Measurements from ENCODE around the gene RALGAPA2. TPM values are rescaled to one million over a fixed set of nuclear protein-coding genes. Genes with fewer than 3 reads are reported as not detected.

Gene RALGAPA2
- total RNA-seq, 2 experiments from 2014 or later, result 13.6 to 13.7 TPM

- no peak overlapping the region for H3K27ac Mint-ChIP-seq
Observed at GRCh38 chr20:20608641-20609040, 103.8 kb downstream of the RALGAPA2 start.

GRCh38 chr20:20608041-20608440 lies 104.4 kb downstream of the RALGAPA2 start:
- H3K36me3 Mint-ChIP-seq (ENCODE audit: low read depth), result peaks cover 14% of the 10 kb centered on the region
- H3K9me3 Mint-ChIP-seq, result no peaks in the 10 kb centered on the region
- H3K27me3 Mint-ChIP-seq (ENCODE audit: low read depth), result no peaks in the 10 kb centered on the region
- H3K4me3 Mint-ChIP-seq, result no peak overlapping the region
- H3K4me1 Mint-ChIP-seq (ENCODE audit: low read depth), result no peaks in the 10 kb centered on the region
- CTCF ChIA-PET, result no interaction called here
- H3K27ac Mint-ChIP-seq, result no peak overlapping the region
- intact Hi-C loops (cut with micrococcal nuclease), result no loop called here
- no peak for DNase-seq

More at GRCh38 chr20:20608641-20609040, 103.8 kb downstream of the RALGAPA2 start:
- no peak overlapping the region for H3K4me3 Mint-ChIP-seq
- CTCF ChIA-PET, result interaction anchor here (0.6 to 1.9 kb wide), 2 partner anchors 15 to 113 kb away, joined by 5 read pairs; no protein-coding TSS in a partner anchor
- DNase-seq, result no peak
- H3K27me3 Mint-ChIP-seq (ENCODE audit: low read depth), result no peaks in the 10 kb centered on the region
- H3K36me3 Mint-ChIP-seq (ENCODE audit: low read depth), result peaks cover 15% of the 10 kb centered on the region
- H3K9me3 Mint-ChIP-seq, result no peaks in the 10 kb centered on the region
- H3K4me1 Mint-ChIP-seq (ENCODE audit: low read depth), result no peaks in the 10 kb centered on the region
- intact Hi-C loops (cut with micrococcal nuclease), result no loop called here

GRCh38 chr20:20606881-20607280 lies 105.6 kb downstream of the RALGAPA2 start:
- Mint-ChIP-seq H3K27ac (no peak overlapping the region), H3K36me3 (ENCODE audit: low read depth) (peaks cover 16% of the 10 kb centered on the region), H3K9me3 (no peaks in the 10 kb centered on the region), H3K27me3 (ENCODE audit: low read depth) (no peaks in the 10 kb centered on the region), H3K4me3 (no peak overlapping the region), H3K4me1 (ENCODE audit: low read depth) (no peaks in the 10 kb centered on the region)
- CTCF ChIA-PET, result no interaction called here
- no peak for DNase-seq
- intact Hi-C loops (cut with micrococcal nuclease), result no loop called here

- peaks cover 16% of the 10 kb centered on the region for H3K36me3 Mint-ChIP-seq (ENCODE audit: low read depth)
- peak overlapping the region; percentile 12 for H3K27ac Mint-ChIP-seq
- H3K4me1 Mint-ChIP-seq (ENCODE audit: low read depth), result no peaks in the 10 kb centered on the region
- intact Hi-C loops (cut with micrococcal nuclease), result no loop called here
- H3K9me3 Mint-ChIP-seq, result no peaks in the 10 kb centered on the region
- H3K27me3 Mint-ChIP-seq (ENCODE audit: low read depth), result no peaks in the 10 kb centered on the region
- H3K4me3 Mint-ChIP-seq, result no peak overlapping the region
- DNase-seq, result no peak
- CTCF ChIA-PET, result interaction anchor here (1.0 kb wide), 1 partner anchor 10 kb away, joined by 3 read pairs; no protein-coding TSS in a partner anchor
Observed at GRCh38 chr20:20606050-20606449, 106.4 kb downstream of the RALGAPA2 start.

- no peaks in the 10 kb centered on the region for H3K4me1 Mint-ChIP-seq (ENCODE audit: low read depth)
- H3K27me3 Mint-ChIP-seq (ENCODE audit: low read depth), result no peaks in the 10 kb centered on the region
- DNase-seq, result no peak
- H3K27ac Mint-ChIP-seq, result no peak overlapping the region
- H3K4me3 Mint-ChIP-seq, result no peak overlapping the region
- CTCF ChIA-PET, result no interaction called here
- H3K9me3 Mint-ChIP-seq, result no peaks in the 10 kb centered on the region
- intact Hi-C loops (cut with micrococcal nuclease), result no loop called here
- peaks cover 17% of the 10 kb centered on the region for H3K36me3 Mint-ChIP-seq (ENCODE audit: low read depth)
Observed at GRCh38 chr20:20604907-20605306, 107.5 kb downstream of the RALGAPA2 start.

- Mint-ChIP-seq H3K27me3 (ENCODE audit: low read depth) (no peaks in the 10 kb centered on the region), H3K9me3 (no peaks in the 10 kb centered on the region)
- CTCF ChIA-PET, result no interaction called here
Observed at GRCh38 chr20:20604357-20604756, 108.1 kb downstream of the RALGAPA2 start.

GRCh38 chr20:20603339-20603990 lies 109.0 kb downstream of the RALGAPA2 start:
- Mint-ChIP-seq H3K36me3 (ENCODE audit: low read depth) (peaks cover 19% of the 10 kb centered on the region), H3K27ac (no peak overlapping the region), H3K9me3 (no peaks in the 10 kb centered on the region), H3K4me3 (no peak overlapping the region), H3K4me1 (ENCODE audit: low read depth) (no peaks in the 10 kb centered on the region), H3K27me3 (ENCODE audit: low read depth) (no peaks in the 10 kb centered on the region)
- intact Hi-C loops (cut with micrococcal nuclease), result no loop called here
- no peak for DNase-seq
- CTCF ChIA-PET, result interaction anchor here (0.7 to 1.3 kb wide), 2 partner anchors 10 to 42 kb away, joined by 3 to 5 read pairs; no protein-coding TSS in a partner anchor

More at GRCh38 chr20:20604357-20604756, 108.1 kb downstream of the RALGAPA2 start:
- no peak for DNase-seq
- H3K4me1 Mint-ChIP-seq (ENCODE audit: low read depth), result no peaks in the 10 kb centered on the region
- H3K4me3 Mint-ChIP-seq, result no peak overlapping the region
- peaks cover 17% of the 10 kb centered on the region for H3K36me3 Mint-ChIP-seq (ENCODE audit: low read depth)
- intact Hi-C loops (cut with micrococcal nuclease), result no loop called here
- H3K27ac Mint-ChIP-seq, result no peak overlapping the region

- H3K27ac Mint-ChIP-seq, result no peak overlapping the region
- no peaks in the 10 kb centered on the region for H3K4me1 Mint-ChIP-seq (ENCODE audit: low read depth)
- peaks cover 10% of the 10 kb centered on the region for H3K36me3 Mint-ChIP-seq (ENCODE audit: low read depth)
- intact Hi-C loops (cut with micrococcal nuclease), result no loop called here
- DNase-seq, result no peak
- no peak overlapping the region for H3K4me3 Mint-ChIP-seq
- no peaks in the 10 kb centered on the region for H3K9me3 Mint-ChIP-seq
- CTCF ChIA-PET, result no interaction called here
- H3K27me3 Mint-ChIP-seq (ENCODE audit: low read depth), result no peaks in the 10 kb centered on the region
Observed at GRCh38 chr20:20597966-20598365, 114.5 kb downstream of the RALGAPA2 start.

GRCh38 chr20:20594171-20594530 lies 118.3 kb downstream of the RALGAPA2 start:
- Mint-ChIP-seq H3K4me1 (ENCODE audit: low read depth) (no peaks in the 10 kb centered on the region), H3K36me3 (ENCODE audit: low read depth) (peaks cover 16% of the 10 kb centered on the region), H3K27ac (no peak overlapping the region), H3K4me3 (no peak overlapping the region), H3K9me3 (no peaks in the 10 kb centered on the region), H3K27me3 (ENCODE audit: low read depth) (no peaks in the 10 kb centered on the region)
- CTCF ChIA-PET, result interaction anchor here (0.6 to 1.7 kb wide), 13 partner anchors 12 to 510 kb away, joined by 3 to 10 read pairs (median 3); no protein-coding TSS in a partner anchor
- no peak for DNase-seq
- intact Hi-C loops (cut with micrococcal nuclease), result loop anchor here (1.0 kb wide), 2 partner anchors 234 to 510 kb away; no protein-coding TSS in a partner anchor

- Mint-ChIP-seq H3K4me1 (ENCODE audit: low read depth) (no peaks in the 10 kb centered on the region), H3K9me3 (no peaks in the 10 kb centered on the region), H3K27ac (no peak overlapping the region), H3K36me3 (ENCODE audit: low read depth) (peaks cover 21% of the 10 kb centered on the region), H3K4me3 (no peak overlapping the region), H3K27me3 (ENCODE audit: low read depth) (no peaks in the 10 kb centered on the region)
- CTCF ChIA-PET, result interaction anchor here (0.6 to 1.7 kb wide), 16 partner anchors 10 to 507 kb away, joined by 3 to 10 read pairs (median 3); no protein-coding TSS in a partner anchor
- DNase-seq, result peak; percentile 30
- intact Hi-C loops (cut with micrococcal nuclease), result loop anchor here (1.0 kb wide), 3 partner anchors 232 to 509 kb away; no protein-coding TSS in a partner anchor
Observed at GRCh38 chr20:20593447-20594170, 118.8 kb downstream of the RALGAPA2 start.

GRCh38 chr20:20585146-20585545 lies 127.3 kb downstream of the RALGAPA2 start:
- CTCF ChIA-PET, result interaction anchor here (0.6 to 0.9 kb wide), 2 partner anchors 56 to 107 kb away, joined by 3 read pairs; no protein-coding TSS in a partner anchor
- Mint-ChIP-seq H3K36me3 (ENCODE audit: low read depth) (peaks cover 41% of the 10 kb centered on the region), H3K9me3 (no peaks in the 10 kb centered on the region)

GRCh38 chr20:20582734-20583133 lies 129.7 kb downstream of the RALGAPA2 start:
- Mint-ChIP-seq H3K4me1 (ENCODE audit: low read depth) (peaks cover 2% of the 10 kb centered on the region), H3K9me3 (no peaks in the 10 kb centered on the region), H3K4me3 (no peak overlapping the region), H3K36me3 (ENCODE audit: low read depth) (peaks cover 30% of the 10 kb centered on the region), H3K27ac (no peak overlapping the region), H3K27me3 (ENCODE audit: low read depth) (no peaks in the 10 kb centered on the region)
- intact Hi-C loops (cut with micrococcal nuclease), result no loop called here
- DNase-seq, result no peak
- CTCF ChIA-PET, result interaction anchor here (3.0 kb wide), 1 partner anchor 11 kb away, joined by 10 read pairs; no protein-coding TSS in a partner anchor

More at GRCh38 chr20:20585146-20585545, 127.3 kb downstream of the RALGAPA2 start:
- Mint-ChIP-seq H3K27ac (no peak overlapping the region), H3K4me1 (ENCODE audit: low read depth) (peaks cover 2% of the 10 kb centered on the region), H3K27me3 (ENCODE audit: low read depth) (no peaks in the 10 kb centered on the region), H3K4me3 (no peak overlapping the region)
- DNase-seq, result no peak
- intact Hi-C loops (cut with micrococcal nuclease), result no loop called here
